Liver (tissue), 3 donors: ENCODE results near the gene CDK5.

Experiments
- ATF3 ChIP-seq: IDR thresholded peaks from 2 replicates; pipeline ENCODE4 v1.6.1; 2016; ENCODE audit warnings: antibody characterized with exemption
- CTCF ChIP-seq: fragments of 150-350 bp; IDR thresholded peaks from 2 replicates; pipeline ENCODE4 v1.5.1; 2017; ENCODE audit warnings: improper control_type of control experiment, low read depth, low read length; ENCODE audit not compliant: missing input control
- EGR1 ChIP-seq, 2 donors: IDR thresholded peaks; 2 replicates each; pipeline ENCODE4 v1.6.1; 2016 to 2018; ENCODE audit warnings: antibody characterized with exemption in 2 of 2, low read depth in 2 of 2
- GABPA ChIP-seq, 2 donors: IDR thresholded peaks in 1 of 2; conservative IDR thresholded peaks in 1 of 2; 2 replicates each; pipeline ENCODE4 v1.6.1; 2016; ENCODE audit warnings: antibody characterized with exemption in 2 of 2, mild to moderate bottlenecking in 1 of 2, moderate library complexity in 1 of 2
- HNF4G ChIP-seq: IDR thresholded peaks from 2 replicates; pipeline ENCODE4 v1.6.1; 2016; ENCODE audit warnings: antibody characterized with exemption
- JUND ChIP-seq, 2 donors: IDR thresholded peaks; 2 replicates each; pipeline ENCODE4 v1.6.1; 2016; ENCODE audit warnings: antibody characterized with exemption in 2 of 2
- MAX ChIP-seq: IDR thresholded peaks from 2 replicates; pipeline ENCODE4 v1.6.1; 2016; ENCODE audit warnings: antibody characterized with exemption
- NR2F2 ChIP-seq: IDR thresholded peaks from 2 replicates; pipeline ENCODE4 v1.6.1; 2016; ENCODE audit warnings: antibody characterized with exemption
- RAD21 ChIP-seq, 2 donors: IDR thresholded peaks; 2 replicates each; pipeline ENCODE4 v1.6.1; 2016; ENCODE audit warnings: antibody characterized with exemption in 2 of 2, mild to moderate bottlenecking in 2 of 2
- REST ChIP-seq: IDR thresholded peaks from 2 replicates; pipeline ENCODE4 v1.6.1; 2016; ENCODE audit warnings: antibody characterized with exemption, mild to moderate bottlenecking
- SP1 ChIP-seq: IDR thresholded peaks from 2 replicates; pipeline ENCODE4 v1.6.1; 2018; ENCODE audit warnings: antibody characterized with exemption, mild to moderate bottlenecking
- TAF1 ChIP-seq: conservative IDR thresholded peaks from 2 replicates; pipeline ENCODE4 v1.6.1; 2016; ENCODE audit warnings: antibody characterized with exemption, mild to moderate bottlenecking
- YY1 ChIP-seq: IDR thresholded peaks from 2 replicates; pipeline ENCODE4 v1.6.1; 2016; ENCODE audit warnings: antibody characterized with exemption, mild to moderate bottlenecking
- ZBTB33 ChIP-seq: IDR thresholded peaks from 2 replicates; pipeline ENCODE4 v1.6.1; 2016; ENCODE audit warnings: antibody characterized with exemption
- donor health status: healthy.
- donor health status: healthy.

GRCh38 chr7:151065516-151065915 is 7.8 kb upstream of the CDK5 start:
- TF ChIP-seq CTCF (no peak), GABPA (IDR thresholded peaks at IDR 0.05 in 1 of 2, conservative IDR thresholded peaks at IDR 0.05 in 1 of 2) (no peak), ATF3 (no peak), EGR1 (IDR thresholded peaks at IDR 0.05; ENCODE audit: low read depth in 2 of 2) (no peak), TAF1 (no peak), SP1 (no peak), RAD21 (IDR thresholded peaks at IDR 0.05) (no peak), REST (no peak), ZBTB33 (no peak), JUND (IDR thresholded peaks at IDR 0.05) (no peak), NR2F2 (no peak), MAX (no peak), HNF4G (no peak), YY1 (no peak)
